ENCODE data around the gene OTUD4. TPM values are rescaled to one million over a fixed set of nuclear protein-coding genes. Genes with fewer than 3 reads are reported as not detected.
"Not testable (repeated sequence)": the region's sequence is repeated elsewhere in the genome, so short reads cannot be mapped to it uniquely, and the experiment has no call there.

Gene OTUD4, protein sequence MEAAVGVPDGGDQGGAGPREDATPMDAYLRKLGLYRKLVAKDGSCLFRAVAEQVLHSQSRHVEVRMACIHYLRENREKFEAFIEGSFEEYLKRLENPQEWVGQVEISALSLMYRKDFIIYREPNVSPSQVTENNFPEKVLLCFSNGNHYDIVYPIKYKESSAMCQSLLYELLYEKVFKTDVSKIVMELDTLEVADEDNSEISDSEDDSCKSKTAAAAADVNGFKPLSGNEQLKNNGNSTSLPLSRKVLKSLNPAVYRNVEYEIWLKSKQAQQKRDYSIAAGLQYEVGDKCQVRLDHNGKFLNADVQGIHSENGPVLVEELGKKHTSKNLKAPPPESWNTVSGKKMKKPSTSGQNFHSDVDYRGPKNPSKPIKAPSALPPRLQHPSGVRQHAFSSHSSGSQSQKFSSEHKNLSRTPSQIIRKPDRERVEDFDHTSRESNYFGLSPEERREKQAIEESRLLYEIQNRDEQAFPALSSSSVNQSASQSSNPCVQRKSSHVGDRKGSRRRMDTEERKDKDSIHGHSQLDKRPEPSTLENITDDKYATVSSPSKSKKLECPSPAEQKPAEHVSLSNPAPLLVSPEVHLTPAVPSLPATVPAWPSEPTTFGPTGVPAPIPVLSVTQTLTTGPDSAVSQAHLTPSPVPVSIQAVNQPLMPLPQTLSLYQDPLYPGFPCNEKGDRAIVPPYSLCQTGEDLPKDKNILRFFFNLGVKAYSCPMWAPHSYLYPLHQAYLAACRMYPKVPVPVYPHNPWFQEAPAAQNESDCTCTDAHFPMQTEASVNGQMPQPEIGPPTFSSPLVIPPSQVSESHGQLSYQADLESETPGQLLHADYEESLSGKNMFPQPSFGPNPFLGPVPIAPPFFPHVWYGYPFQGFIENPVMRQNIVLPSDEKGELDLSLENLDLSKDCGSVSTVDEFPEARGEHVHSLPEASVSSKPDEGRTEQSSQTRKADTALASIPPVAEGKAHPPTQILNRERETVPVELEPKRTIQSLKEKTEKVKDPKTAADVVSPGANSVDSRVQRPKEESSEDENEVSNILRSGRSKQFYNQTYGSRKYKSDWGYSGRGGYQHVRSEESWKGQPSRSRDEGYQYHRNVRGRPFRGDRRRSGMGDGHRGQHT
- total RNA-seq, result 100 to 1,000 TPM in 2 of 3 donors, 10 to 100 TPM in 1; 94.4 to 113 (median 103) TPM

DNA sequence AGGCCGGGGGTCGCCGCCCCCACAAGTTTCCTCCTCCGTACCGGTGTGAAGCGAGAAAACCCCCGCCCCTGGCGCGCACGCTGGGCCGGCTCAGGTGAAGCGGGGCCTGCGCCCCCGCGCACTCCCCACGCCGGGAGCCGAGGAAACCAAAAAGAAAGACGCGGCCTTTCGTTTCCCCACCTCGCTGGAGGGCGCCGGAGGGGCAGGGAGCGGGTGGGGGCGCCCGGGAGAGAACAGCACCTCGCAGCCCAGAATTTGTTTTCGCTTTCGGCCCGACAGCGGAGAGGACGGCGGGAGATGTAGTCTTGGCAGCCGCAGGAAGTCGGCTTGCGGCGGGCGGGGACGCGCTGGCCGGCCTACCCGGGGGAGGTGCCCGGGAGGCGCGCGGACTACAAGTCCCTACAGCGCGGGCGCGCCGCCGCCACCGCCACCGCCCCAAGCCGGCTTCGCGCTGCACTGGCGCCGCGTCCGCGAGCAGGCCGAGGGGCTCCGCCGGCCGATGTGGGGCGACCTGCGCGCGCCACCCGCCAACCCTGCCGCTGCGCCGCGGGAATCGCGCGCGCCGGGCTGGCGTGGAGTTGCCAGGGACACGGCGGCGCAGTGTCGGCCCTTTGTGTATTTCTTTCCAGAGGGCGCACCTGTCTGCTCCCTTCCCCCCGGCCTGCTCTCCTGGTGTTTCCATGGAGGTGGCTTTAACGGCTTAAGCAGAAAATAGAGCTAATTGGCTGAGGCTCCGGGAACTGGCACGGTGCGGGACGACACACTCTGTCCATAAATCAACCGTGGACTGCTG lies at the start of gene OTUD4:
OTUD4 (minus strand) TSS at position 292 of the 793 bp plus-strand sequence. CDS start 616 bp downstream, outside the sequence.
- Mint-ChIP-seq H3K36me3 (ENCODE audit: insufficient read depth) (peaks cover 4% of the 10 kb centered on the region), H3K4me3 (peak within 1 kb of the TSS; percentile 88), H3K9me3 (no peaks in the 10 kb centered on the region), H3K4me1 (ENCODE audit: low read depth) (peaks cover 29% of the 10 kb centered on the region), H3K27me3 (ENCODE audit: low read depth) (no peaks in the 10 kb centered on the region)
- DNase-seq (peak; percentile 95), ATAC-seq (peak; percentile 83 to 87)

DNA sequence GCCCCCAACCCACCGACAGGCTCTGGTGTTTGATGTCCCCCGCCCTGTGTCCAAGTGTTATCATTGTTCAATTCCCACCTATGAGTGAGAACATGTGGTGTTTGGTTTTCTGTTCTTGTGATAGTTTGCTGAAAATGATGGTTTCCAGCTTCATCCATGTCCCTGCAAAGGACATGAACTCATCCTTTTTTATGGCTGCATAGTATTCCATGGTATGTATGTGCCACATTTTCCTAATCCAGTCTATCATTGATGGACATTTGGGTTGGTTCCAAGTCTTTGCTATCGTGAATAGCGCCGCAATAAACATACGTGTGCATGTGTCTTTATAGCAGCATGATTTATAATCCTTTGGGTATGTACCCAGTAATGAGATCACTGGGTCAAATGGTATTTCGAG lies 42.8 kb upstream of the OTUD4 start:
- H3K36me3 Mint-ChIP-seq (ENCODE audit: insufficient read depth); DNase-seq; ATAC-seq; H3K9me3 Mint-ChIP-seq; H3K4me1 Mint-ChIP-seq (ENCODE audit: low read depth); H3K4me3 Mint-ChIP-seq: not testable (repeated sequence)
- peaks cover 14% of the 10 kb centered on the region for H3K27me3 Mint-ChIP-seq (ENCODE audit: low read depth)

DNA sequence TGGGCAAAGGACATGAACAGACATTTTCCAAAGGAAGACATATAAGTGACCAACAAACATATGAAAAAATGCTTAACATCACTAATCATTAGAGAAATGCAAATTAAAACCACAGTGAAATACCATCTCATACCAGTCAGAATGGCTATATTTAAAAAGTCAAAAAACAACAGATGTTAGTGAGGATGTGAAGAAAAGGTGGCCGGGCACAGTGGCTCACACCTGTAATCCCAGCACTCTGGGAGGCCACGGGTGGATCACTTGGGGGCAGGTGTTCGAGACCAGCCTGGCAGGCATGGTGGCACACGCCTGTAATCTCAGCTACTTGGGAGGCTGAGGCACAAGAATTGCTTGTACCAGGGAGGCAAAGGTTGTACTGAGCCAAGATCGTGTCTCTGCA lies 41.1 kb upstream of the OTUD4 start:
- ATAC-seq; H3K9me3 Mint-ChIP-seq; H3K4me1 Mint-ChIP-seq (ENCODE audit: low read depth); DNase-seq; H3K36me3 Mint-ChIP-seq (ENCODE audit: insufficient read depth); H3K4me3 Mint-ChIP-seq: not testable (repeated sequence)
- peaks cover 13% of the 10 kb centered on the region for H3K27me3 Mint-ChIP-seq (ENCODE audit: low read depth)

DNA sequence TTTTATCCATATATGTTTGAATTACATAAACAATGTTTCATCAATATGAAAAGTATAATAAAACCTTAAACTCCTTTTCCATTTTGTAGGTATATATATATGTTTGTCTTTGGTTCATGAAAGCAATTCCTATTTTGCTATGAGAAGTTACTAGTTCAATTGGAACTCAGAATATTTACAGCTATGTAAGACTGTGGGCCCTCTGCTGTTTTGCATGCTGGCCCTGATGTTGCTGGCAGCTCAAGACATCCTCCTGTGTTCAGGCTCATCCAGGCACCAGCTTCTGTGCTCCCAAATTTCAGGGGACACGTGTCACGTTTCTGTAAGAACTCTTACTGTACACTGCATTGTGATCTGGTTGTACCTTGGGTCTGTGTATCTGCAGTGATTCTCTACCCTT lies 38.7 kb upstream of the OTUD4 start:
- no peak overlapping the region for H3K4me3 Mint-ChIP-seq
- H3K36me3 Mint-ChIP-seq (ENCODE audit: insufficient read depth), result no peaks in the 10 kb centered on the region
- peaks cover 13% of the 10 kb centered on the region for H3K27me3 Mint-ChIP-seq (ENCODE audit: low read depth)
- no peak for ATAC-seq
- DNase-seq, result no peak
- no peaks in the 10 kb centered on the region for H3K9me3 Mint-ChIP-seq
- H3K4me1 Mint-ChIP-seq (ENCODE audit: low read depth), result no peaks in the 10 kb centered on the region

DNA sequence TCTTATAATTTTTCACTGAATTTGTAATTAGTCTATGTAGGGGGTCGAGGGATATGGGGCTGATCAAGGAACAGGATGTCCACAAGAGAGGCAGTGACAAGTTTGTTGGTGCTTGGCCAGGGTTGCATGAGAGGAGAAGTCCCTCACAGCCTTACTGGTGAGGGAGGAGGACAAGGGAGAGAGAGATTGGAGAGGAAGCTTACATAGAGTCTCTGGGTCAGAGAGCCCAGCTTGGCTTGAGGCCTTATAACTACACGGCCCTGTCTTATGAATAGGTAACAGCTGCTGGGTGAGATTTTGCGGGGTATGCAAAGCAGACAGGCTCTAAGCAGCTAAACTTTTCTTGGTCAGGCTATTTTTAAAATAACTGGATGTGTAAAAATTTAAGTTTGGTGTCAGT lies 37.9 kb upstream of the OTUD4 start:
- Mint-ChIP-seq H3K4me1 (ENCODE audit: low read depth) (no peaks in the 10 kb centered on the region), H3K9me3 (no peaks in the 10 kb centered on the region), H3K36me3 (ENCODE audit: insufficient read depth) (no peaks in the 10 kb centered on the region), H3K27me3 (ENCODE audit: low read depth) (peaks cover 10% of the 10 kb centered on the region), H3K4me3 (no peak overlapping the region)
- ATAC-seq, result no peak
- no peak for DNase-seq

DNA sequence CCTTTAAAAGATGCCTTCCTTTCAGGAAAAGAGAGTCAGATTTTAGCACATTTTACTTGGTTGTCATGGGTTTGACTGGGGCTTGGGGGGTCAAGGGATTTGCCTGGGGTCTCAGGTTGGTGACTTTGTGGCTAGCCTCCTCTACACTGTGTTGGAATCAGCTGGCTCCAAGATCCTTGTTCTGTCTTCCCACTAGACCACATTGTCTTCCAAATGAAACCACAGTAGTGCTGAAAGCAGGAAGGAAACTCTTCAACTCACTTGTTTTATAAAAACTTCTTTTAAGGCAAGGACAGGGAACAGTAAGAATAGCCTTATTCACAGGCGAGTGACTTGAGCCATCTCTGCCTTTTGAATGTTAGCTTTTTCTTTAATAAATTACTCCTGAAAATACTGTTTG lies 37.0 kb upstream of the OTUD4 start:
- Mint-ChIP-seq H3K36me3 (ENCODE audit: insufficient read depth) (no peaks in the 10 kb centered on the region), H3K9me3 (no peaks in the 10 kb centered on the region), H3K4me3 (no peak overlapping the region), H3K27me3 (ENCODE audit: low read depth) (peaks cover 8% of the 10 kb centered on the region), H3K4me1 (ENCODE audit: low read depth) (no peaks in the 10 kb centered on the region)
- no peak for DNase-seq
- ATAC-seq, result no peak

DNA sequence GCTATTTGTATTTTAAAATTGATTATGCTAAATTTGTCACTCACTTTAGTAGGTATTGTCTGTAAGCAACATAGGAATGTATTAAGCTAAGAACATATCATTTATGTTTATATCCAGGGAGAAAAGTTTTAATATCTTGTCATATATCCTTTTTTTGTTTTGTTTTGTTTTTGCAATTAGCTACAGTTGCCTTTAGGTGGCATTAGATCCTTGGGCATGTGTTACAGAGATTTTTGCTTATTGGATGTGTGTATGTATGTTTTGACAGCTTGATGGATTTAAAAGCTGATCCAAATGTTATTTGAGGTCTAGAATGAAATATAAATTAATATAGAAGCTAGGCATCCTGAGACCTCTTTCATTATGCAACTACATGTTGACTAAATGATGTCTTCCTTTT lies 36.1 kb upstream of the OTUD4 start:
- ATAC-seq (no peak), DNase-seq (no peak)
- Mint-ChIP-seq H3K4me1 (ENCODE audit: low read depth) (no peaks in the 10 kb centered on the region), H3K4me3 (no peak overlapping the region), H3K27me3 (ENCODE audit: low read depth) (peaks cover 8% of the 10 kb centered on the region), H3K9me3 (no peaks in the 10 kb centered on the region), H3K36me3 (ENCODE audit: insufficient read depth) (no peaks in the 10 kb centered on the region)

DNA sequence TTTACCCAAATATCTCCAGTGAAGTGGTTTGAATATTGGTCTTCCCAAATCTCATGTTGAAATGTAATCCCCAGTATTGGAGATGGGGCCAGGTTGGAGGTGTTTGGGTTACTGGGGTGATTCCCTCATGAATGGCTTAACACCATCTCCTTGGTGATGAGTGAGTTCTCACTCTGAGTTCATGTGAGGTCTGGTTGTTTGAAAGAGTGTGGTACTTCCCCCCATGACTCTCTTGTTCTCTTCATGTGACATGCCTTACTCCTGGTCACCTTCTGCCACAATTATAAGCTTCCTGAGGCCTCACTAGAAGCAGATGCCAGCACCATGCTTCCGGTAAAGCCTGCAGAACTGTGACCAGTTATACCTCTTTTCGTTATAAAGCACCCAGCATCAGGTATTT lies 32.9 kb upstream of the OTUD4 start:
- Mint-ChIP-seq H3K4me3 (no peak overlapping the region), H3K36me3 (ENCODE audit: insufficient read depth) (no peaks in the 10 kb centered on the region), H3K4me1 (ENCODE audit: low read depth) (no peaks in the 10 kb centered on the region), H3K9me3 (no peaks in the 10 kb centered on the region), H3K27me3 (ENCODE audit: low read depth) (no peaks in the 10 kb centered on the region)
- DNase-seq, result no peak
- ATAC-seq, result no peak

DNA sequence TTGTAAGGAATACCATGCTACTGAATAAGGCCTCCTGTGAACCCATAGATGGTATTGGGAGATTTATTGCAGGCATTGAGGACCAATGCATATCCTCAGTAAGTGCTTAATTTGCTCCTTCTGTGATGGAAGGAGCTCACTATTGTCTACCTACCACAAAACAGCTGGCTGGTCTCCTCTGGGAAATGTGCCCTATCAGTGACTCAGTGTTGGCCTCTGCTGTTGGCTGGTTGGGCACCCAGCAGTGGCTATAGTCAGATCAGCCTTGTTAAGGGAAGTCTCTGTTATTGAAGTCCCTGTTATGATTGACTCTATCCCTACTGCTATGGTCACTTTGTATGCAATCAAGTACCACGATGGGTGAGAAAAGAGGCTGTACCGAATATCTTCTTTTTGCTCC lies 27.5 kb upstream of the OTUD4 start:
- Mint-ChIP-seq H3K9me3 (no peaks in the 10 kb centered on the region), H3K36me3 (ENCODE audit: insufficient read depth) (no peaks in the 10 kb centered on the region), H3K4me1 (ENCODE audit: low read depth) (no peaks in the 10 kb centered on the region), H3K27me3 (ENCODE audit: low read depth) (no peaks in the 10 kb centered on the region), H3K4me3 (no peak overlapping the region)
- ATAC-seq (no peak), DNase-seq (no peak)

DNA sequence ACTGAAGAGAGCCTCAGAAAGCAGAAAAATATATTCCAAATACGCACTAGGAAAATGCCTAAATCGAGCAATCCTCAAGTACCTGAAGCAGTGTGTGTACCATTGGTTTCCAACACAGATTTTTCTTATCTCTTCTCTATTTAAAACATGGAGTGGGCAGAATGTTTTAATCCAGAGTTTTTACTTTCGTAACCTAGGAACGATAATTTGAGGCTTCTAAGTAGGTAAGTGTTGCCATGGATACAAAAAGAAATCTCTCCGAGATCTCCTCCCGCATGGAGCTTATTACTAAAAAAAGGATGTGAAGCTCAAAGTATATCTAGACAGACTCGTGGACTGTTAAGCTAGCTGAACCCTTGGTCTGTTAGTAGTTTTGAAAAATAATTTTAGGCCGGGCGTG lies 23.0 kb upstream of the OTUD4 start:
- Mint-ChIP-seq H3K9me3 (no peaks in the 10 kb centered on the region), H3K27me3 (ENCODE audit: low read depth) (peaks cover 2% of the 10 kb centered on the region), H3K4me3 (no peak overlapping the region), H3K4me1 (ENCODE audit: low read depth) (no peaks in the 10 kb centered on the region), H3K36me3 (ENCODE audit: insufficient read depth) (no peaks in the 10 kb centered on the region)
- ATAC-seq (no peak), DNase-seq (no peak)

DNA sequence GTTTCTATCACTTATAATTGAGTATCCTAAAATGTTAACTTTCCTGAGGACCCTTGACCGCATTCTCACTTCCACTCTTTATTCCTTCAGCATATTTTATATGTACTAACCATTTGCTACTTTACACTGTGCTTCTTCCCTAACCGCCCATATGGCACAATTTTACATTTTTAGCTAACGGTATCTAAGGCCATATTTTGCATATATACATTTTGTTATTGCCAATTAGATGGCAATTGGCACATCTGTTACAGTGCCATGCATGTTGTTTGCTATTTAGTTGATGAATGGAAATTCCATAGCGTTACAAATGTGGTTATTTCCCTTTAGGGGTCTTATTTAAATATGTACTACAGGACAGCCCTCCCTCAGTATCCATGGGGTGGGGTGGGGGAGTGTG lies 20.0 kb upstream of the OTUD4 start:
- Mint-ChIP-seq H3K4me1 (ENCODE audit: low read depth) (no peaks in the 10 kb centered on the region), H3K9me3 (no peaks in the 10 kb centered on the region), H3K27me3 (ENCODE audit: low read depth) (peaks cover 11% of the 10 kb centered on the region), H3K4me3 (no peak overlapping the region), H3K36me3 (ENCODE audit: insufficient read depth) (no peaks in the 10 kb centered on the region)
- DNase-seq, result no peak
- ATAC-seq, result no peak

DNA sequence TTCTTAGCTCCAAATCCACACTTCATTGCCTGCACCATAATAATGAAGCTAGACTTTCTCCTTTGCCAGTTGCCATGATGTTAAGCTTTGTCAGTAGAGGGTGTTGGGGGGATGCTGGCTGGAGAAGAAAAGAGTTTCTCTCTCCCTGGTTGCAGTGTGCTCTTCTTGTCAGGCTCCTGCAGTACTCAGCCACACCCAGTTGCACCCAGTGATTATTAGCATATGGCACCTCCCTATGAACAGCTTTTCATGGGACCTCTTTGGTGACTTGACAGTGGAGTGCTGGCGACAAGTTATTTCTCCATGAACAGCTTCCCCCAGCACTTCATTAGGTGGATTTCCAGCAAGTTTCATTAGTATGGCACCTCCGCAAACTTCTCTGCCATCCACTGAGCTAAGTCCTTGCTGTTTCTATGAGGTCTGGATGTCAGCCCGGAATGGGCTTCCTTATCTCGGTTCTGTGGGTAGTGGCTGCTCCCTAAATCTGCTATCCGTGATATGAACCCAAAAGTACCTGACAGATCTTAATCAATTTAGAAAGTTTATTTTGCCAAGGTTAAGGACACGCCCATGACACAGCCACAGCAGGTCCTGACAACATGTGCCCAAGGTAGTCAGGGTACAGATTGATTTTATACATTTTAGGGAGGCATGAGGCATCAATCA lies 18.8 kb upstream of the OTUD4 start:
- no peak for DNase-seq
- no peaks in the 10 kb centered on the region for H3K4me1 Mint-ChIP-seq (ENCODE audit: low read depth)

DNA sequence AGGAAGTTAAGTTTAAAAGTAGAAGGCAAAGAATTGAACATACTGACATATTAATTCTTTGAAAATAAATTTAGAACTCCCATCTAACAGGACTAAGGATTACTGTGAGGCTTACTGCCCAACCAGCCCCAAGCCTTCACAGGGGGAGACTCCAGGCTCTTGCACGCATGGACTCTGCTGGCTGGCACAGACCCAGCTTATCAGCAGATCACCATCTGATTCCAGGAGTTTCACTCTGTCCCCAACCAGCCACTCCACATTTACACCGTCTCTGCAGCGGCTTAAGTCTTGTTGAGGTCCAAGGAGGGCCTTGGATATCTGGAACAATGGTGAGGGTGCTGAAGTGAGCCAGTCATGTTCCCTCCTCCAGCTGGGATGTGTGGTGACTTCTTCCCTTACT lies 16.4 kb upstream of the OTUD4 start:
- Mint-ChIP-seq H3K27me3 (ENCODE audit: low read depth) (peaks cover 11% of the 10 kb centered on the region), H3K9me3 (no peaks in the 10 kb centered on the region), H3K4me3 (no peak overlapping the region), H3K4me1 (ENCODE audit: low read depth) (no peaks in the 10 kb centered on the region), H3K36me3 (ENCODE audit: insufficient read depth) (no peaks in the 10 kb centered on the region)
- DNase-seq (no peak), ATAC-seq (no peak)

More for the DNA sequence above, 18.8 kb upstream of the OTUD4 start:
- Mint-ChIP-seq H3K9me3 (no peaks in the 10 kb centered on the region), H3K27me3 (ENCODE audit: low read depth) (peaks cover 11% of the 10 kb centered on the region), H3K36me3 (ENCODE audit: insufficient read depth) (no peaks in the 10 kb centered on the region), H3K4me3 (no peak overlapping the region)
- no peak for ATAC-seq
